Pulmonary artery endothelial cell (primary cell): ENCODE results near the gene MKX. TPM values are rescaled to one million over a fixed set of nuclear protein-coding genes. Genes with fewer than 3 reads are reported as not detected.

Experiments
- DNase-seq: peaks from one replicate; pipeline ENCODE4 v3.0.0-alpha.2; 2011; ENCODE audit warnings: low read depth, low spot score
- total RNA-seq: library from RNA; depleted of rRNA; stranded (reverse); fragments of >200 nt; gene quantifications from 2 replicates; pipeline ENCODE4 v1.2.3, GENCODE V29; 2014

The MKX gene
- total RNA-seq, 1 donor from 2014 or later: not detected

- no peak for DNase-seq
Measured at GRCh38 chr10:27655296-27655695, 90.3 kb downstream of the MKX start.

- DNase-seq: no peak
Measured at GRCh38 chr10:27654284-27654683, 91.3 kb downstream of the MKX start.

GRCh38 chr10:27646604-27647175 is 98.9 kb downstream of the MKX start:
- no peak for DNase-seq

- no peak for DNase-seq
Measured at GRCh38 chr10:27646194-27646593, 99.4 kb downstream of the MKX start.

- no peak for DNase-seq
Measured at GRCh38 chr10:27644307-27644939, 101.2 kb downstream of the MKX start.

GRCh38 chr10:27643301-27643700 is 102.3 kb downstream of the MKX start:
- DNase-seq: no peak

GRCh38 chr10:27642023-27642589 is 103.5 kb downstream of the MKX start:
- no peak for DNase-seq

- no peak for DNase-seq
Measured at GRCh38 chr10:27638071-27638750, 107.4 kb downstream of the MKX start.

GRCh38 chr10:27637601-27638000 is 108.0 kb downstream of the MKX start:
- no peak for DNase-seq

- no peak for DNase-seq
Measured at GRCh38 chr10:27636816-27637215, 108.8 kb downstream of the MKX start.

- no peak for DNase-seq
Measured at GRCh38 chr10:27635699-27636270, 109.8 kb downstream of the MKX start.

GRCh38 chr10:27635290-27635689 is 110.3 kb downstream of the MKX start:
- DNase-seq: no peak

GRCh38 chr10:27628621-27629020 is 117.0 kb downstream of the MKX start:
- no peak for DNase-seq

- no peak for DNase-seq
Measured at GRCh38 chr10:27626890-27627289, 118.7 kb downstream of the MKX start.

GRCh38 chr10:27625452-27626211 is 120.0 kb downstream of the MKX start:
- DNase-seq: no peak

- no peak for DNase-seq
Measured at GRCh38 chr10:27624941-27625340, 120.7 kb downstream of the MKX start.

Other genes with a start within 250 kb of the MKX start
- 42.1 and 49.3 TPM in 2 replicates for gene RAB18, start 241.5 kb downstream of the MKX start, total RNA-seq